ENCODE measurements around the gene CCNB2.
A peak's percentile ranks its signal among the peaks of the same experiment; 100 is the strongest.

CCNB2 gene

DNA sequence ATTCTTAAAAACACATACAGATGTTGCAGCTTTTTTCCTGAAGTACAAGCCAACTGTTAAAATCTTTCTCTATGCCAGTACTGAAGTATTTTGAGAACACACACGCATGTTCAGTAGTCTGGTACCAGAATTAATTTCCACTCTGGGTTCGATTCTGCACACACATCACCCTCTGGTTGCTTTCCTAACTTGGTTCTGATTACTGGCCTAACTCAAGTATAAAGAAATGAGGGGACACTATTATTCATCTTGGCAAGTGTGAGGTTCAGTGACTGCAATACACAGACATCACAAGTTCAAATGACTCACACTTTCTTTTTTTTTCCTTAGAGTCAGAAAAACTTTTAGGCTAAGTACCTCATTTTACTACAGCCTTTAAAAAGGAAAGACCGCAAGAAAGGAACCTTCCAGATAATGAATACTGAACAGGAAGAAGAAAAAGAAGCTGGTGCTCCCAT, 64.3 kb downstream of the CCNB2 start:
- no peak for DNase-seq

DNA sequence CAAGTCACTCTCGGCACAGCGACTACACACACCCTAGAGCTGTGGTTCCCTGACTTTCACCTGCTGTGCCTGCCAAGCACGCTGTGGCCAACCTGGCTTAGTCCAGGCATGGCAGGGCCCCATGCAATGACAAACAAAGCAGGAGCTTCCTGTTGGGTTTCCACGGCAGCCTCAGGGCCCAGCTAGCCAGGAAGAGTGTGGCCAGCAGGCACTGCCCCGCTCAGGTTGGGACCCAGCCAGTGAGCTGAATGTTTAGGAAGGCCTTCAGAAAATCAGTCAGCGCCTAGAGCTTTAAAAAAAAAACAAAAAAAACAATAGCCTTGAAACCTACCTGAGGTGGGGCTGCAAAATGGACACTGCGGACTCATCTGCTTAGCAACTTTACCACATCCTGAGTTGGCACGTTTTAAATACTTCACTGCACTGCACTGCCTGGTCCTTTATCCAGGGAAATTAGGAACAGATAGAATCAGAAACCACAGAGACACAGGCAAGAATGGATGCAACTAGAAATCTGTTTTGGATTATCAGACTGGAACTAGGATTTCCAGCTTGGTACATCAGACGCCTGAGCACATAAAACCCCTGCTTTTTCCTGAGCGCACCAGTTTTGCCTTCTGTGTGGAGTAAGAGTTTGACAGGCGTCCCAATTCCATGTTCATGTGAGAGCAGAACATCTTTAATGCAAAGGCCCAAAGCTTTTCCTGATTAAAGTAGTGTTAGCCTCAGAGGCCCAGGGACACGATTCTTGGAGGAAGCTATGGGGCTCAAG, 65.5 kb downstream of the CCNB2 start:
- peak; percentile 12 for DNase-seq

DNA sequence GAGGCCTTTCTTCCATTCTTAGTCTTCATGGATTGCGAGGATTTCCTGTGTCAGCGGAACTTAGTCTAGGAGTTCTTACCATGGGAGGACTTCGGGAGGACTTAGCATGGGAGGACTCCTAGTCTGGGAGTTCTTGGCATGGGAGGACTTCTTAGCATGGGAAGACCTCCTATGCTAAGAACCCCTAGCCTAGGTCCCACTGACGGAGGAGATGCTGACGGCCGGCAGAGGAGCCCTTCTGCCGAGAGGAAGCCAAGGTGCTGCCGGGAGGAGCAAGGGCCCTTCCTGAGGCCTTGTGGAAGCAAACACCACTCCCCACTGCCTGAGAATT, 66.1 kb downstream of the CCNB2 start:
- no peak for DNase-seq

GRCh38 chr15:59172289-59172901, 67.4 kb downstream of the CCNB2 start:
- no peak for DNase-seq

DNA sequence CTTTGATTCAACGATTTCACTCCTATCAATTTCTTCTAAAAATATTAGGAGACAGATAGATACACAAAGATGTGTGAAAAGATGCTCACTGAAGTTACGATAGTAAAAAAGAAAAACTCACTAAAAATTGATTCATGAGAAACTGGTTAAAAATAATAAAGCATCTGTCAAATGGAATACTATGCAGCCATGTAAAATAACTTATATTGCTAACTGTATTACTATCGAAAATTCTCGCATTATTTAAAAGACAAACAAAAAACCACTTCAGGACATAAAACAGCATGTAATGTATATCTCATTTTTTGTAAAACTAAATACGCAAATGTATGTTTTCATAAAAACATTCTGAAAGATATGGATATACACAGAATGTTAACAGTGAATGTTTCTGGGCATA, 68.2 kb downstream of the CCNB2 start:
- no peak for DNase-seq

GRCh38 chr15:59174151-59174834, 69.3 kb downstream of the CCNB2 start:
- no peak for DNase-seq

Data from DMS79 treated with DMSO at 0.1 percent for 48 hours (cell line).